Activated T-helper 1 cell treated with anti-CD3 and anti-CD28 coated beads, Interleukin-12 subunit alpha, Interleukin-12 subunit beta, Interleukin-2, Interleukin-4 antibody, amounts not matched to agents 30 ng/mL and 10 ng/mL and 1 ng/mL, durations not matched to agents 14 hours and 24 hours and 36 hours (primary cell): ENCODE data around the gene RAB2B. TPM values are rescaled to one million over a fixed set of nuclear protein-coding genes. Genes with fewer than 3 reads are reported as not detected.
A peak's percentile ranks its signal among the peaks of the same experiment; 100 is the strongest.

Experiments
- DNase-seq: peaks from one replicate; pipeline ENCODE4 v3.0.0; 2021; ENCODE audit warnings: low spot score
- H3K27ac Mint-ChIP-seq: one replicate; pipeline ENCODE4 v1.8.0; 2021; ENCODE audit warnings: mild to moderate bottlenecking, mixed read lengths
- H3K27me3 Mint-ChIP-seq: one replicate; pipeline ENCODE4 v1.8.0; 2022; ENCODE audit warnings: mild to moderate bottlenecking, moderate library complexity, mixed read lengths; ENCODE audit not compliant: insufficient read depth
- H3K36me3 Mint-ChIP-seq: one replicate; pipeline ENCODE4 v1.8.0; 2021; ENCODE audit warnings: low read depth, mixed read lengths
- H3K4me1 Mint-ChIP-seq: one replicate; pipeline ENCODE4 v1.8.0; 2021; ENCODE audit warnings: low read depth, mixed read lengths
- H3K4me3 Mint-ChIP-seq: one replicate; pipeline ENCODE4 v1.8.0; 2021; ENCODE audit warnings: mild to moderate bottlenecking, moderate library complexity, mixed read lengths
- H3K9me3 Mint-ChIP-seq: one replicate; pipeline ENCODE4 v1.8.0; 2021; ENCODE audit warnings: mixed read lengths
- intact Hi-C: fragments of 100-400 bp; cut with micrococcal nuclease; formaldehyde crosslinking; loops from one replicate; pipeline ENCODE4 v1.15.1; 2024
- total RNA-seq: library from RNA; stranded (reverse); gene quantifications from 2 replicates; pipeline ENCODE4 v1.2.3, GENCODE V29; 2022

Gene RAB2B
- total RNA-seq, 1 donor from 2014 or later, result 30.3 TPM

- H3K27ac Mint-ChIP-seq, result no peak overlapping the region
- no peaks in the 10 kb centered on the region for H3K27me3 Mint-ChIP-seq
- intact Hi-C loops, result no loop called here
- H3K4me1 Mint-ChIP-seq, result peaks cover 53% of the 10 kb centered on the region
- no peaks in the 10 kb centered on the region for H3K9me3 Mint-ChIP-seq
- H3K36me3 Mint-ChIP-seq, result peaks cover 49% of the 10 kb centered on the region
- H3K4me3 Mint-ChIP-seq, result no peak overlapping the region
- DNase-seq, result no peak
Observed at GRCh38 chr14:21506557-21506956, 29.8 kb upstream of the RAB2B start.

GRCh38 chr14:21505012-21505553 is 28.3 kb upstream of the RAB2B start:
- Mint-ChIP-seq H3K27me3 (no peaks in the 10 kb centered on the region), H3K36me3 (peaks cover 57% of the 10 kb centered on the region), H3K4me3 (peak overlapping the region; percentile 70), H3K4me1 (peaks cover 59% of the 10 kb centered on the region), H3K27ac (peak overlapping the region; percentile 80), H3K9me3 (no peaks in the 10 kb centered on the region)
- peak; percentile 27 for DNase-seq
- intact Hi-C loops, result no loop called here

DNA sequence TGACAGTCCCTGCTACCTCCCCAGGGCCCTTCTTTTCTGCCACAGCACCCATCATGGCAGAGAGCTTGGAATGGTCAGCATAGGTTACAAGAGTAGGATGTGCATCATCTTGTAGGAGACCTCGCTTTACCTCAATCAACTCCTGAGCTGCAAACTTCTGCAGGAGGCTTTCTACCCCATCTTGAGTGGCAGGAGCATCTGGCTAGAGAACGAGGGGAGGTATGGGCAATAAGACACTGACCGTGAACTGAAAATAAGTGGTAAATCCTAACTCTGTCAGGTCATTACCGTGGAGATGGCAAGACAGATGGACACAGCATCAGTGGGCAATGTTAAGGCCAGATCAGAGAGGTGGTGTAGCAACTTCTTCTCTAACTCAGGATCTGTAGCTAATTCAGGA is 26.6 kb upstream of the RAB2B start:
- peaks cover 66% of the 10 kb centered on the region for H3K36me3 Mint-ChIP-seq
- H3K4me1 Mint-ChIP-seq, result peaks cover 64% of the 10 kb centered on the region
- no peak overlapping the region for H3K27ac Mint-ChIP-seq

GRCh38 chr14:21501568-21501967 is 24.8 kb upstream of the RAB2B start:
- H3K4me1 Mint-ChIP-seq, result peaks cover 58% of the 10 kb centered on the region
- DNase-seq, result no peak
- no peaks in the 10 kb centered on the region for H3K9me3 Mint-ChIP-seq
- peaks cover 62% of the 10 kb centered on the region for H3K36me3 Mint-ChIP-seq
- H3K4me3 Mint-ChIP-seq, result no peak overlapping the region
- intact Hi-C loops, result no loop called here
- no peaks in the 10 kb centered on the region for H3K27me3 Mint-ChIP-seq
- no peak overlapping the region for H3K27ac Mint-ChIP-seq

More for the DNA sequence above, 26.6 kb upstream of the RAB2B start:
- no peak for DNase-seq
- peak overlapping the region; percentile 26 for H3K4me3 Mint-ChIP-seq
- intact Hi-C loops, result no loop called here
- no peaks in the 10 kb centered on the region for H3K9me3 Mint-ChIP-seq
- no peaks in the 10 kb centered on the region for H3K27me3 Mint-ChIP-seq

DNA sequence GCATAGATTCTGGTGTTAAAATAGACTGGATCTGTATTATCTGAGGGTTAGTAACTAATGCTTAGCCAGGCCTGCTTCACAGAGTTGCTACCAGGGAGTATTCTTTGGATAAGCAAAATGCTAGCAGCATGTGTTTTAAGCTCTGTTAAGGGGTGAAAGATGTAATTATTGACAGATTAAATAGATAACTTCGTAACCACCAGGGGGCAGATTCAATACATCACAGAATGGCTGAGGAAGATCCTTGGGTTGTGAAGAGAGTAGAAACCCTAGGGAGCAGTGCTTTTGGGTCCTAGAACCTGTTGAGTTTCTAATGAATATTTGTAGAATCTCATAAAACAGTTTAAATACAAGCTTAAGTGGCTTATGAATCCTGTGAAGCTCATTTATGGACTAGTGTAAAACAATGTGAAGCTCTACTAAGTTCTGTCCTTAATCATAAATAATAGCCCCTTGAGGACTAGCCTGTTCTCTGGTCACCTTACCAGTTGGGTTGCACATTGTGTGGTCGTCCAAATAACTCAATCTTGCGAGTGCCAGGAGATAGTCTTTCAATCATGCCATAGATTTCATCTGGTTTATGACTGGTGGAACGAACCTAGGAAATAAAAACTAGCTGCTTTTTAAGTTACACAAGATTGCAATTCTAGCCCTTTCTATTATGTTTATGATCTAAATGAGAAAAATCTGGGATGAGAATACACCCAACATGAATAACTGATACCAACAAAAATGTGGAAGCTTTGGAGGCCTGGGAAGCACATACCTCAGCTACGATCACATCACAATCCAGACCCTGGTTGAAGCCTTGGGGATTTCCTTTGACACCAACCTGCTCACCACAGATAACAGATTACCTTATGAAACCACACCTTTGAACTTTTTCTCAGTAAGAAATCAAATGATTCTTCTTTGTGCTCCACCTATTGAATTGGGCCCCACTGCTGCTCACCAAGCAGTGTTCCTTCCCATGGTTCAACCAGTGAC is 22.1 kb upstream of the RAB2B start:
- Mint-ChIP-seq H3K27ac (peak overlapping the region; percentile 36), H3K9me3 (no peaks in the 10 kb centered on the region), H3K4me1 (peaks cover 40% of the 10 kb centered on the region), H3K36me3 (peaks cover 66% of the 10 kb centered on the region), H3K27me3 (no peaks in the 10 kb centered on the region), H3K4me3 (no peak overlapping the region)
- DNase-seq, result no peak
- intact Hi-C loops, result loop anchor here (1.0 kb wide), 2 partner anchors 12 to 58 kb away; partner anchors contain the start of gene METTL3

GRCh38 chr14:21496453-21496852 is 19.7 kb upstream of the RAB2B start:
- no peak for DNase-seq
- intact Hi-C loops, result no loop called here
- Mint-ChIP-seq H3K36me3 (peaks cover 59% of the 10 kb centered on the region), H3K9me3 (no peaks in the 10 kb centered on the region), H3K27ac (no peak overlapping the region), H3K4me1 (peaks cover 27% of the 10 kb centered on the region), H3K27me3 (no peaks in the 10 kb centered on the region), H3K4me3 (no peak overlapping the region)

GRCh38 chr14:21494902-21495762 is 18.4 kb upstream of the RAB2B start:
- H3K4me1 Mint-ChIP-seq, result peaks cover 19% of the 10 kb centered on the region
- peaks cover 56% of the 10 kb centered on the region for H3K36me3 Mint-ChIP-seq
- intact Hi-C loops, result no loop called here
- H3K9me3 Mint-ChIP-seq, result no peaks in the 10 kb centered on the region
- DNase-seq, result no peak
- H3K27me3 Mint-ChIP-seq, result no peaks in the 10 kb centered on the region
- no peak overlapping the region for H3K4me3 Mint-ChIP-seq
- H3K27ac Mint-ChIP-seq, result peak overlapping the region; percentile 66

DNA sequence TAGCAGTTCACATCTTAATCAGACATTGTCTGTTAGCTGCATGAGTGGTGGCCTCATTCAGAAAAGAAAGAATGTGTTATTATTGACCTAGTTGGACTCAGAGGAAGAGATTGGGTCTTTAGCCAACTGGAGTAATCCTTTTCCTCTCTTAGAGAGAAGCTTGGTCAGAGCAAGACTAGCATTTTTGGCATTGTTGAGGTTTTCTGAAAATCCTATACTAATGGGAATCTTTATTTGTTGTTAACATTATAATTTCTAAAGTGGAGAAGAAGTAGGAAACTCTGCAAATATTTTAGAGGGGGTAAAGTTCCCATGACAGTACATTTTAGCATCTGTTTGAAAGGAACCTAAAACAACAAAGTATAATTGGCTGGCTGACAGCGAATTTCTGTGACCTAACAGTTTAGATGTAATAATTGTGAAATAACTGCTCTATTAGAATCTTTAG is 9.9 kb upstream of the RAB2B start:
- no peak overlapping the region for H3K27ac Mint-ChIP-seq

DNA sequence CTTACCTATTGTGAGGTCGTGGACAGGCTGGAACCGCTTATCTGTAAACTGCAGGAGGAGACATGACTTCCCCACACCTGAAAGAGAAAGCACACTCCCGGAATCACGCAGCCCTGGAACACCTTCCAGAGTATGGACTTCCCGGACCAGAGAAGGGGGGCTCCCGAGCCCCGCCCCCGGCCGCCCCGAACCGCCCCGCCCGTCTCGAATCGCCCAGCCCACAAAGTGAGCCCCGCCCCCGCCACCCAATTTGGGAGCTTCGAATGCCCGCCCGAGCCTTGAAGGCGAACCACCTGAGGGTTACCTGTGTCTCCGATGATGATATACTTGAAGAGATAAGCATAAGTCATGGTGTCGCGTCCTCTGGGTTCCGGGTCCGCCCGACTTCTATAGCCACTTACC is 235 bp downstream of the RAB2B start:
- no peaks in the 10 kb centered on the region for H3K9me3 Mint-ChIP-seq
- peak overlapping the region; percentile 99 for H3K27ac Mint-ChIP-seq
- intact Hi-C loops, result no loop called here
- H3K4me3 Mint-ChIP-seq, result peak overlapping the region; percentile 100
- peaks cover 2% of the 10 kb centered on the region for H3K27me3 Mint-ChIP-seq
- no peak for DNase-seq
- H3K36me3 Mint-ChIP-seq, result peaks cover 21% of the 10 kb centered on the region
- peaks cover 35% of the 10 kb centered on the region for H3K4me1 Mint-ChIP-seq

More for the DNA sequence above, 9.9 kb upstream of the RAB2B start:
- Mint-ChIP-seq H3K9me3 (no peaks in the 10 kb centered on the region), H3K4me3 (no peak overlapping the region), H3K27me3 (no peaks in the 10 kb centered on the region), H3K36me3 (peaks cover 20% of the 10 kb centered on the region), H3K4me1 (no peaks in the 10 kb centered on the region)
- intact Hi-C loops, result no loop called here
- DNase-seq, result no peak

GRCh38 chr14:21475767-21476522 is 814 bp downstream of the RAB2B start:
- Mint-ChIP-seq H3K27me3 (peaks cover 2% of the 10 kb centered on the region), H3K9me3 (no peaks in the 10 kb centered on the region), H3K27ac (peak overlapping the region; percentile 99), H3K4me1 (peaks cover 35% of the 10 kb centered on the region), H3K4me3 (peak overlapping the region; percentile 100), H3K36me3 (peaks cover 19% of the 10 kb centered on the region)
- intact Hi-C loops, result no loop called here
- DNase-seq, result no peak

DNA sequence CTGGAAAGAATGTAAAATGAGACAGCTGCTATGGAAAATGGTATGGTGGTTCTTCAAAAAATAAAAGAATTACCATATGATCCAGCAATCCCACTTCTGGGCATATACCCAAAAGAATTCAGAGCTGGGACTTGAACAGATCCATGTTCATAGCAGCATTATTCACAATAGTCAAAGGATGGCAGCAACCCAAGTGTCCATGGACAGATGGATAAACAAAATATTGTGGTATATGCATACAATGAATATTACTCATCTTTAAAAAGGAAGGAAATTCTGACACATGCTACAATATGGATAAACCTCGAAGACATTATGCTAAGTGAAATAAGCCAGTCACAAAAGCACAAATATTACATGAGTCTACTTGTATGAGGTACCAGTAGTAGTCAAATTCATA is 9.1 kb downstream of the RAB2B start:
- Mint-ChIP-seq H3K9me3 (no peaks in the 10 kb centered on the region), H3K27me3 (no peaks in the 10 kb centered on the region), H3K27ac (no peak overlapping the region), H3K4me1 (no peaks in the 10 kb centered on the region), H3K36me3 (peaks cover 28% of the 10 kb centered on the region), H3K4me3 (no peak overlapping the region)
- intact Hi-C loops, result no loop called here
- no peak for DNase-seq
